Liver (tissue), 9 donors: Measurements from ENCODE around the gene PFKFB3. TPM values are rescaled to one million over a fixed set of nuclear protein-coding genes. Genes with fewer than 3 reads are reported as not detected.
A peak's percentile ranks its signal among the peaks of the same experiment; 100 is the strongest.

ENCODE experiments used
- DNase-seq: peaks from one replicate; pipeline ENCODE4 v3.0.0-alpha.2; 2017; ENCODE audit warnings: low spot score
- H3K27ac ChIP-seq, 2 donors: one replicate each; pipeline ENCODE4 v1.7.0; 2013; ENCODE audit warnings: inconsistent platforms in 2 of 2, low read length in 2 of 2, control low read depth in 1 of 2, low read depth in 1 of 2, mild to moderate bottlenecking in 1 of 2
- H3K27me3 ChIP-seq, 4 donors: one replicate each; pipeline versions ENCODE4 v1.6.1 to v1.7.0; 2013; ENCODE audit warnings: low read length in 3 of 4, inconsistent platforms in 1 of 4, mild to moderate bottlenecking in 1 of 4, moderate library complexity in 1 of 4; ENCODE audit not compliant: control insufficient read depth in 4 of 4, insufficient read depth in 4 of 4
- H3K36me3 ChIP-seq, 4 donors: one replicate each; pipeline versions ENCODE4 v1.6.1 to v1.7.0; 2013; ENCODE audit warnings: low read length in 3 of 4, mild to moderate bottlenecking in 3 of 4, low read depth in 1 of 4, moderate library complexity in 1 of 4; ENCODE audit not compliant: control insufficient read depth in 4 of 4, insufficient read depth in 3 of 4
- H3K4me1 ChIP-seq, 4 donors: one replicate each; pipeline versions ENCODE4 v1.6.1 to v1.7.0; 2013; ENCODE audit warnings: low read length in 3 of 4, mild to moderate bottlenecking in 3 of 4, moderate library complexity in 1 of 4; ENCODE audit not compliant: control insufficient read depth in 4 of 4, insufficient read depth in 4 of 4
- H3K4me3 ChIP-seq, 3 donors: one replicate each; pipeline versions ENCODE4 v1.6.1 to v1.7.0; 2013; ENCODE audit warnings: low read length in 3 of 3, control low read depth in 1 of 3, low read depth in 1 of 3, mild to moderate bottlenecking in 1 of 3
- H3K9ac ChIP-seq, 2 donors: one replicate each; pipeline ENCODE4 v1.7.0; 2013; ENCODE audit warnings: low read length in 2 of 2, mild to moderate bottlenecking in 2 of 2, moderate library complexity in 2 of 2, control low read depth in 1 of 2, low read depth in 1 of 2
- H3K9me3 ChIP-seq, 4 donors: one replicate each; pipeline versions ENCODE4 v1.6.1 to v1.7.0; 2013; ENCODE audit warnings: low read length in 3 of 4; ENCODE audit not compliant: control insufficient read depth in 4 of 4
- ATF3 ChIP-seq: IDR thresholded peaks from 2 replicates; pipeline ENCODE4 v1.6.1; 2016; ENCODE audit warnings: antibody characterized with exemption
- CTCF ChIP-seq: fragments of 150-350 bp; IDR thresholded peaks from 2 replicates; pipeline ENCODE4 v1.5.1; 2017; ENCODE audit warnings: improper control_type of control experiment, low read depth, low read length; ENCODE audit not compliant: missing input control
- FOXA1 ChIP-seq: IDR thresholded peaks from 2 replicates; pipeline ENCODE4 v1.6.1; 2016; ENCODE audit warnings: antibody characterized with exemption
- FOXA2 ChIP-seq: IDR thresholded peaks from 2 replicates; pipeline ENCODE4 v1.6.1; 2016; ENCODE audit warnings: antibody characterized with exemption
- GABPA ChIP-seq, 2 donors: IDR thresholded peaks in 1 of 2; conservative IDR thresholded peaks in 1 of 2; 2 replicates each; pipeline ENCODE4 v1.6.1; 2016; ENCODE audit warnings: antibody characterized with exemption in 2 of 2, mild to moderate bottlenecking in 1 of 2, moderate library complexity in 1 of 2
- HNF4A ChIP-seq, 2 donors: conservative IDR thresholded peaks; 2 replicates each; pipeline ENCODE4 v1.6.1; 2016; ENCODE audit warnings: antibody characterized with exemption in 2 of 2, mild to moderate bottlenecking in 2 of 2
- HNF4G ChIP-seq: IDR thresholded peaks from 2 replicates; pipeline ENCODE4 v1.6.1; 2016; ENCODE audit warnings: antibody characterized with exemption
- JUND ChIP-seq, 2 donors: IDR thresholded peaks; 2 replicates each; pipeline ENCODE4 v1.6.1; 2016; ENCODE audit warnings: antibody characterized with exemption in 2 of 2
- NR2F2 ChIP-seq: IDR thresholded peaks from 2 replicates; pipeline ENCODE4 v1.6.1; 2016; ENCODE audit warnings: antibody characterized with exemption
- RXRA ChIP-seq, 2 donors: IDR thresholded peaks; 2 replicates each; pipeline ENCODE4 v1.6.1; 2017 to 2018; ENCODE audit warnings: antibody characterized with exemption in 2 of 2, mild to moderate bottlenecking in 1 of 2
- TAF1 ChIP-seq: conservative IDR thresholded peaks from 2 replicates; pipeline ENCODE4 v1.6.1; 2016; ENCODE audit warnings: antibody characterized with exemption, mild to moderate bottlenecking
- WGBS: extraction: QIAGEN DNeasy Blood & Tissue Kit; methylation state at CpG from one replicate; pipeline ENCODE4 v1.1.7; 2013; 5-methylcytosine and 5-hydroxymethylcytosine counted together
- polyA plus RNA-seq, 2 donors: library from polyadenylated mRNA; stranded (reverse) in 1 of 2; unstranded in 1 of 2; fragments of 200-250 nt in 1 of 2; fragments of >200 nt in 1 of 2; fragmentation: Nextera tagmentation in 1 of 2; extraction: Ambion mirVana in 1 of 2; gene quantifications; one replicate each; pipeline versions ENCODE4 v1.2.1 to v1.2.3, GENCODE V29; 2013 to 2015
- total RNA-seq, 2 donors: library from RNA; depleted of rRNA; stranded (reverse); fragments of >200 nt; gene quantifications; one replicate each; pipeline ENCODE4 v1.2.3, GENCODE V29; 2014
- TF ChIP-seq, protein P1 (sequence below): IDR thresholded peaks from 2 replicates; pipeline ENCODE4 v1.6.1; 2016; ENCODE audit warnings: antibody characterized with exemption, mild to moderate bottlenecking
- TF ChIP-seq, protein P2 (sequence below): IDR thresholded peaks from 2 replicates; pipeline ENCODE4 v1.6.1; 2016; ENCODE audit warnings: antibody characterized with exemption
- TF ChIP-seq, protein P3 (sequence below): IDR thresholded peaks from 2 replicates; pipeline ENCODE4 v1.6.1; 2016; ENCODE audit warnings: antibody characterized with exemption
- donor health status: healthy.
- donor health status: healthy.
- donor health status: healthy.
- donor health status: healthy.
- donor health status: healthy.

The PFKFB3 gene
- total and polyA plus RNA-seq, 4 donors: 1.6 to 9.1 (median 5.8) TPM

- Histone ChIP-seq H3K4me3 (no peak overlapping the region), H3K9ac (no peak overlapping the region), H3K9me3 (no peaks in the 10 kb centered on the region), H3K27me3 (no peaks in the 10 kb centered on the region), H3K36me3 (no peaks in the 10 kb centered on the region), H3K4me1 (peaks cover 9 to 37% (median 24%) of the 10 kb centered on the region in 4 donors), H3K27ac (no peak overlapping the region)
- TF ChIP-seq NR2F2 (peak; percentile 38), HNF4A (conservative IDR thresholded peaks at IDR 0.05) (no peak)
- DNase-seq: no peak
- 74% methylated on average over 2 of the region's 2 CpGs for WGBS
These were observed 32.1 kb upstream of the PFKFB3 start for GRCh38 chr10:6170638-6171037.

DNA sequence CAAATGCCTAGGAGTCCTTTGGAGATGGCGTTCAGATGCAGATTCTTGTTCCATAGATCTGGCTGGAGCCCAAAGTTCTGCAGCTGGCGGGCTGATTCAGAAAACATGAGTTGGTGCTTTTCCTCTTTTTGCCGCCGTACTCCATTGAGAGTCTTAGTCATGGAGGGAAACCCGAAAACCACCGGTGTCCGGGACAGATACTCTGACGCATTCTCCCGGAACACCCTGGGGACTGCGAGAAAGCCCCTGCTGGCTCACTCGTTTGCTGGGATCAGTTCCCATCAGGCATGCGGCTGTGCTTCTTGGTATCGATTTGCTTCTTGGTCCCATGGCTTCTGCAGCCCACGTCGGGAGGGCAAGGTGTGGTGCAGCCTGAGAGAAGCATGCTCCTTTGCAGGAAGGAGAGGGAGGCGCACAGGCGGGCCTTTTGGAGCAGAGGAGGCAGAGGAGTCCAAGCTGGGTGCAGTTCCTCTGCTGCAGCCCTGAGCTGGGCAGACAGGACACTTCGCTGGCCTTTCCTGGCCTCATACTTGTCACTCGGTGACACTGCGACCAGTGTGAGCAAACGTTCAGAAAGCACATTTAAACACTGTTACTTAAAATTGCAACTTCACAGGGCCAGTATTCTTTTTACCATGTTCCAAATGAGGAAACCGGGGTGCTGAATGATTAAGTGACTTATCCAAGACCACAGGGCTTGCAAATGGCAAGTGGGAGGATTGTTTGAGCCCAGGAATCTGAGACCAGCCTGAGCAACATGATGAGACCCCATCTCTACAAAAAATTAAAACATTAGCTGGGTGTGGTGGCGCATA, 30.6 kb upstream of the PFKFB3 start:
- no peaks in the 10 kb centered on the region for H3K27me3 ChIP-seq
- WGBS: 78% methylated on average over 23 of the region's 23 CpGs
- H3K4me1 ChIP-seq: peaks cover 10 to 41% (median 24%) of the 10 kb centered on the region in 4 donors
- H3K4me3 ChIP-seq: no peak overlapping the region
- H3K9me3 ChIP-seq: no peaks in the 10 kb centered on the region
- no peak for DNase-seq
- peak overlapping the region; percentile 32 to 39 for H3K27ac ChIP-seq
- H3K36me3 ChIP-seq: no peaks in the 10 kb centered on the region
- H3K9ac ChIP-seq: no peak overlapping the region
- no peak for TF ChIP-seq ATF3
- no peak for TF ChIP-seq CTCF
- TF ChIP-seq TAF1: no peak
- TF ChIP-seq NR2F2: no peak
- TF ChIP-seq, protein P1, sequence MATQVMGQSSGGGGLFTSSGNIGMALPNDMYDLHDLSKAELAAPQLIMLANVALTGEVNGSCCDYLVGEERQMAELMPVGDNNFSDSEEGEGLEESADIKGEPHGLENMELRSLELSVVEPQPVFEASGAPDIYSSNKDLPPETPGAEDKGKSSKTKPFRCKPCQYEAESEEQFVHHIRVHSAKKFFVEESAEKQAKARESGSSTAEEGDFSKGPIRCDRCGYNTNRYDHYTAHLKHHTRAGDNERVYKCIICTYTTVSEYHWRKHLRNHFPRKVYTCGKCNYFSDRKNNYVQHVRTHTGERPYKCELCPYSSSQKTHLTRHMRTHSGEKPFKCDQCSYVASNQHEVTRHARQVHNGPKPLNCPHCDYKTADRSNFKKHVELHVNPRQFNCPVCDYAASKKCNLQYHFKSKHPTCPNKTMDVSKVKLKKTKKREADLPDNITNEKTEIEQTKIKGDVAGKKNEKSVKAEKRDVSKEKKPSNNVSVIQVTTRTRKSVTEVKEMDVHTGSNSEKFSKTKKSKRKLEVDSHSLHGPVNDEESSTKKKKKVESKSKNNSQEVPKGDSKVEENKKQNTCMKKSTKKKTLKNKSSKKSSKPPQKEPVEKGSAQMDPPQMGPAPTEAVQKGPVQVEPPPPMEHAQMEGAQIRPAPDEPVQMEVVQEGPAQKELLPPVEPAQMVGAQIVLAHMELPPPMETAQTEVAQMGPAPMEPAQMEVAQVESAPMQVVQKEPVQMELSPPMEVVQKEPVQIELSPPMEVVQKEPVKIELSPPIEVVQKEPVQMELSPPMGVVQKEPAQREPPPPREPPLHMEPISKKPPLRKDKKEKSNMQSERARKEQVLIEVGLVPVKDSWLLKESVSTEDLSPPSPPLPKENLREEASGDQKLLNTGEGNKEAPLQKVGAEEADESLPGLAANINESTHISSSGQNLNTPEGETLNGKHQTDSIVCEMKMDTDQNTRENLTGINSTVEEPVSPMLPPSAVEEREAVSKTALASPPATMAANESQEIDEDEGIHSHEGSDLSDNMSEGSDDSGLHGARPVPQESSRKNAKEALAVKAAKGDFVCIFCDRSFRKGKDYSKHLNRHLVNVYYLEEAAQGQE: no peak
- no peak for TF ChIP-seq FOXA2
- TF ChIP-seq, protein P2, sequence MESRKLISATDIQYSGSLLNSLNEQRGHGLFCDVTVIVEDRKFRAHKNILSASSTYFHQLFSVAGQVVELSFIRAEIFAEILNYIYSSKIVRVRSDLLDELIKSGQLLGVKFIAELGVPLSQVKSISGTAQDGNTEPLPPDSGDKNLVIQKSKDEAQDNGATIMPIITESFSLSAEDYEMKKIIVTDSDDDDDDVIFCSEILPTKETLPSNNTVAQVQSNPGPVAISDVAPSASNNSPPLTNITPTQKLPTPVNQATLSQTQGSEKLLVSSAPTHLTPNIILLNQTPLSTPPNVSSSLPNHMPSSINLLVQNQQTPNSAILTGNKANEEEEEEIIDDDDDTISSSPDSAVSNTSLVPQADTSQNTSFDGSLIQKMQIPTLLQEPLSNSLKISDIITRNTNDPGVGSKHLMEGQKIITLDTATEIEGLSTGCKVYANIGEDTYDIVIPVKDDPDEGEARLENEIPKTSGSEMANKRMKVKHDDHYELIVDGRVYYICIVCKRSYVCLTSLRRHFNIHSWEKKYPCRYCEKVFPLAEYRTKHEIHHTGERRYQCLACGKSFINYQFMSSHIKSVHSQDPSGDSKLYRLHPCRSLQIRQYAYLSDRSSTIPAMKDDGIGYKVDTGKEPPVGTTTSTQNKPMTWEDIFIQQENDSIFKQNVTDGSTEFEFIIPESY: no peak
- no peak for TF ChIP-seq RXRA (IDR thresholded peaks at IDR 0.05)
- TF ChIP-seq, protein P3, sequence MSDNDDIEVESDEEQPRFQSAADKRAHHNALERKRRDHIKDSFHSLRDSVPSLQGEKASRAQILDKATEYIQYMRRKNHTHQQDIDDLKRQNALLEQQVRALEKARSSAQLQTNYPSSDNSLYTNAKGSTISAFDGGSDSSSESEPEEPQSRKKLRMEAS: no peak
- TF ChIP-seq JUND (IDR thresholded peaks at IDR 0.05): no peak
- no peak for TF ChIP-seq HNF4A (conservative IDR thresholded peaks at IDR 0.05)
- no peak for TF ChIP-seq FOXA1
- no peak for TF ChIP-seq HNF4G
- TF ChIP-seq GABPA (IDR thresholded peaks at IDR 0.05 in 1 of 2, conservative IDR thresholded peaks at IDR 0.05 in 1 of 2): no peak
